HepG2 (cell line): ENCODE measurements around the gene AFAP1L2. TPM values are rescaled to one million over a fixed set of nuclear protein-coding genes. Genes with fewer than 3 reads are reported as not detected.

Experiments used
- ATAC-seq: fragments of 200-7000 bp; cut with Tn5 transposase; 3 replicates; pipeline ENCODE4 v1.9.1; 2020; ENCODE audit warnings: mild to moderate bottlenecking, moderate library complexity
- BruUV-seq: library from RNA; stranded (reverse); fragments of 400-500 nt; replicated peaks from 2 replicates; lab custom pipeline; 2021; lab: Mats Ljungman, UMichigan
- CTCF ChIA-PET: fragments of 300-600 bp; formaldehyde crosslinking; extraction: SDS; loops from one replicate; lab custom pipeline; 2021; ENCODE audit warnings: low total read pairs, inconsistent platforms, low intra/inter-chr PET ratio; lab: Yijun Ruan, JAX
- POLR2A ChIA-PET: fragments of 350-600 bp; sonication (Branson Sonifier 250); formaldehyde crosslinking; loops from one replicate; lab custom pipeline; 2020; ENCODE audit warnings: antibody characterized with exemption, inconsistent platforms; lab: Yijun Ruan, JAX
- DNase-seq: peaks from one replicate; pipeline ENCODE4 v3.0.0-alpha.2; 2015; ENCODE audit warnings: low spot score
- FAIRE-seq: peaks from 3 replicates; lab custom pipeline; 2011; peaks lifted over from hg19 to GRCh38; lab: Jason Lieb, UNC
- H2AFZ ChIP-seq: one replicate; pipeline ENCODE4 v1.6.1; 2011; ENCODE audit warnings: low read length, inconsistent platforms
- H3K27ac ChIP-seq: fragments of 300-600 bp; 3 replicates; pipeline ENCODE4 v1.8.0; 2011; ENCODE audit warnings: mixed run types, mild to moderate bottlenecking, mixed read lengths, low read length, inconsistent platforms; ENCODE audit not compliant: insufficient read depth; ENCODE audit errors: extremely low read length
- H3K27me3 ChIP-seq, 2 experiments: fragments of 200-600 bp in 1 of 2; 2 replicates in 1 of 2; 3 replicates in 1 of 2; pipeline versions ENCODE4 v1.6.0 to v1.8.0; 2011; ENCODE audit warnings: low read length in 2 of 2, mild to moderate bottlenecking in 2 of 2, moderate library complexity in 2 of 2, inconsistent platforms in 1 of 2; ENCODE audit not compliant: insufficient read depth in 2 of 2, control insufficient read depth in 1 of 2
- H3K36me3 ChIP-seq, 2 experiments: fragments of 200-600 bp in 1 of 2; replicated peaks in 1 of 2; 2 replicates in 1 of 2; 3 replicates in 1 of 2; pipeline versions ENCODE4 v1.5.1 to v1.8.0; 2011; ENCODE audit warnings: low read length in 2 of 2, inconsistent platforms in 1 of 2; ENCODE audit not compliant: insufficient read depth in 2 of 2, control insufficient read depth in 1 of 2
- H3K4me1 ChIP-seq: 2 replicates; pipeline ENCODE4 v1.5.1; 2012; ENCODE audit warnings: low read length, inconsistent platforms; ENCODE audit not compliant: insufficient read depth
- H3K4me2 ChIP-seq: 2 replicates; pipeline ENCODE4 v1.6.0; 2011; ENCODE audit warnings: low read depth, low read length, inconsistent platforms
- H3K4me3 ChIP-seq, 3 experiments: fragments of 200-600 bp in 1 of 3; sonication (generic), shearing (Covaris generic) in 1 of 3; replicated peaks in 1 of 3; 2 replicates each; pipeline ENCODE4 v1.5.1; 2011 to 2016; ENCODE audit warnings: low read length in 3 of 3, inconsistent platforms in 2 of 3, low read depth in 2 of 3, mild to moderate bottlenecking in 2 of 3, control low read depth in 1 of 3, mixed read lengths in 1 of 3; ENCODE audit not compliant: insufficient read depth in 1 of 3
- H3K79me2 ChIP-seq: one replicate; pipeline ENCODE4 v1.6.1; 2011; ENCODE audit warnings: low read length, inconsistent platforms; ENCODE audit not compliant: insufficient read depth
- H3K9ac ChIP-seq: 2 replicates; pipeline ENCODE4 v1.6.0; 2011; ENCODE audit warnings: mild to moderate bottlenecking, low read depth, low read length, inconsistent platforms; ENCODE audit not compliant: insufficient read depth
- H3K9me3 ChIP-seq: 2 replicates; pipeline ENCODE4 v1.5.1; 2012; ENCODE audit warnings: mild to moderate bottlenecking, low read length
- H4K20me1 ChIP-seq: 2 replicates; pipeline ENCODE4 v1.6.0; 2011; ENCODE audit warnings: inconsistent platforms, mild to moderate bottlenecking, low read length, moderate library complexity; ENCODE audit not compliant: insufficient read depth
- FOSL2 ChIP-seq: sonication (generic); formaldehyde crosslinking; IDR thresholded peaks from 2 replicates; pipeline ENCODE4 v1.4.0; 2020; ENCODE audit warnings: missing genetic modification reagents
- HMGA1 ChIP-seq: sonication (generic); formaldehyde crosslinking; conservative IDR thresholded peaks from 2 replicates; pipeline ENCODE4 v1.4.0; 2020; ENCODE audit warnings: missing genetic modification reagents
- HOXA3 ChIP-seq: sonication (generic); formaldehyde crosslinking; IDR thresholded peaks from 2 replicates; pipeline ENCODE4 v1.5.0; 2020; ENCODE audit warnings: missing genetic modification reagents
- MED8 ChIP-seq: sonication (generic); formaldehyde crosslinking; IDR thresholded peaks from 2 replicates; pipeline ENCODE4 v1.8.1; 2023; ENCODE audit warnings: mild to moderate bottlenecking, missing genetic modification reagents; ENCODE audit not compliant: insufficient replicate concordance
- MTA1 ChIP-seq: sonication (generic); formaldehyde crosslinking; IDR thresholded peaks from 2 replicates; pipeline ENCODE4 v1.4.0; 2020; ENCODE audit warnings: missing genetic modification reagents, mild to moderate bottlenecking, borderline replicate concordance
- NKX3-1 ChIP-seq: sonication (generic); formaldehyde crosslinking; IDR thresholded peaks from 2 replicates; pipeline ENCODE4 v1.5.0; 2020; ENCODE audit warnings: missing genetic modification reagents
- WIZ ChIP-seq: sonication (generic); formaldehyde crosslinking; IDR thresholded peaks from 2 replicates; pipeline ENCODE4 v1.5.1; 2020; ENCODE audit warnings: mild to moderate bottlenecking, missing genetic modification reagents
- ZFX ChIP-seq: sonication (generic); formaldehyde crosslinking; IDR thresholded peaks from 2 replicates; pipeline ENCODE4 v1.4.0; 2020; ENCODE audit warnings: mild to moderate bottlenecking, low read depth, missing genetic modification reagents, moderate library complexity
- WGBS: methylation state at CpG from one replicate; pipeline ENCODE4 v1.1.6; 2017; ENCODE audit warnings: low lambda C conversion rate; 5-methylcytosine and 5-hydroxymethylcytosine counted together
- in situ Hi-C: cut with HindIII; loops from 2 replicates; pipeline ENCODE4 v1.10.0; 2017; ENCODE audit warnings: low pct_unique_long_range_greater_than_20kb; ENCODE audit not compliant: extremely low pct_ligation_motif_present
- intact Hi-C: fragments of 100-400 bp; cut with micrococcal nuclease; formaldehyde crosslinking; loops from one replicate; pipeline ENCODE4 v1.10.0; 2022; ENCODE audit not compliant: unreplicated experiment
- polyA plus RNA-seq, 8 experiments: library from polyadenylated mRNA; depleted of rRNA in 3 of 8; stranded (reverse) in 7 of 8; unstranded in 1 of 8; fragments of >200 nt; fragmentation: Illumina TruSeq in 4 of 8; extraction: Trizol in 4 of 8; gene quantifications; 2 replicates each; pipeline versions ENCODE4 v1.2.1 to v1.2.3, GENCODE V29; 2011 to 2016; ENCODE audit warnings: low read depth in 4 of 8, missing spikeins in 1 of 8, mixed read lengths in 1 of 8; ENCODE audit not compliant: insufficient read depth in 1 of 8
- total RNA-seq, 5 experiments: library from RNA; depleted of rRNA; stranded (reverse); fragments of >200 nt; fragmentation: Illumina TruSeq; extraction: Trizol; gene quantifications; 2 replicates each; pipeline ENCODE4 v1.2.3, GENCODE V29; 2016; ENCODE audit warnings: low read depth in 1 of 5
- TF ChIP-seq, protein P1 (sequence below): sonication (generic); formaldehyde crosslinking; IDR thresholded peaks from 2 replicates; pipeline ENCODE4 v1.5.1; 2020; ENCODE audit warnings: missing genetic modification reagents, mild to moderate bottlenecking, borderline replicate concordance

The AFAP1L2 gene
- total and polyA plus RNA-seq, 2 of the 13 experiments (the other 11 are each of a cell fraction or from before 2014, with no cell fraction given): not detected

DNA sequence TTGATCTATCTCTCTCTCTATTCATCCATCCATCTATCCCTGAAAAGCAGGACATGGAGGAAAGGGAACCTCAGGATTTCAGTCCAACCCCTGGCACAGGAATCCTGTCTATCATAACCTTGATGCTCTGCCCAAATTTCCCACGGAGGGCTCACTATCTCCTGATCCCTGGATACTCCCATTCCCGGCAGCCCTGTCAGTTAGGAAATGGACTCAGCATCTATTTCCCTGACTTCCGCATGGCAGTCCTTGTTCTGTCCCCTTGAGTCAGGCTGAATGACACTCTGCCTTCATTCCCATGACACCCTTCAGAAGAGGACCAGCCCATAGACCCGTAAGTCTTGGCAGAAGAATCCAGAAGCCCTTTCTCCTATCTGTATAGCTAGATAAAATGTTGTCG lies 87.6 kb downstream of the AFAP1L2 start:
- POLR2A ChIA-PET: no interaction called here
- Histone ChIP-seq H3K36me3 (no peaks in the 10 kb centered on the region), H3K4me2 (no peak overlapping the region), H3K79me2 (no peaks in the 10 kb centered on the region), H3K9ac (no peak overlapping the region), H2AFZ (no peak overlapping the region), H3K9me3 (no peaks in the 10 kb centered on the region), H3K4me3 (no peak overlapping the region), H3K27ac (no peak overlapping the region), H4K20me1 (no peaks in the 10 kb centered on the region), H3K4me1 (no peaks in the 10 kb centered on the region), H3K27me3 (peaks cover 2 to 33% of the 10 kb centered on the region in 2 experiments; a peak in 3 of 5 replicates)
- WGBS: 31% methylated on average over 5 of the region's 5 CpGs
- DNase-seq (no peak), FAIRE-seq (no peak), ATAC-seq (no peak)
- CTCF ChIA-PET: no interaction called here
- TF ChIP-seq HMGA1 (no peak), HOXA3 (CRISPR knock-in tag) (no peak), ZFX (CRISPR knock-in tag) (no peak), FOSL2 (no peak), WIZ (CRISPR knock-in tag) (no peak), NKX3-1 (CRISPR knock-in tag) (no peak), MED8 (no peak), MTA1 (CRISPR knock-in tag) (no peak)
- TF ChIP-seq, protein P1, sequence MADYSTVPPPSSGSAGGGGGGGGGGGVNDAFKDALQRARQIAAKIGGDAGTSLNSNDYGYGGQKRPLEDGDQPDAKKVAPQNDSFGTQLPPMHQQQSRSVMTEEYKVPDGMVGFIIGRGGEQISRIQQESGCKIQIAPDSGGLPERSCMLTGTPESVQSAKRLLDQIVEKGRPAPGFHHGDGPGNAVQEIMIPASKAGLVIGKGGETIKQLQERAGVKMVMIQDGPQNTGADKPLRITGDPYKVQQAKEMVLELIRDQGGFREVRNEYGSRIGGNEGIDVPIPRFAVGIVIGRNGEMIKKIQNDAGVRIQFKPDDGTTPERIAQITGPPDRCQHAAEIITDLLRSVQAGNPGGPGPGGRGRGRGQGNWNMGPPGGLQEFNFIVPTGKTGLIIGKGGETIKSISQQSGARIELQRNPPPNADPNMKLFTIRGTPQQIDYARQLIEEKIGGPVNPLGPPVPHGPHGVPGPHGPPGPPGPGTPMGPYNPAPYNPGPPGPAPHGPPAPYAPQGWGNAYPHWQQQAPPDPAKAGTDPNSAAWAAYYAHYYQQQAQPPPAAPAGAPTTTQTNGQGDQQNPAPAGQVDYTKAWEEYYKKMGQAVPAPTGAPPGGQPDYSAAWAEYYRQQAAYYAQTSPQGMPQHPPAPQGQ (CRISPR knock-in tag): no peak
- BruUV-seq: no TSS peak
- in situ Hi-C loops: loop anchor here (25.0 kb wide), 1 partner anchor 821 kb away; no protein-coding TSS in a partner anchor
- intact Hi-C loops: no loop called here
